GM19452 (cell line): ENCODE results near the gene MAGT1.
"Not testable (repeated sequence)": the region's sequence is repeated elsewhere in the genome, so short reads cannot be mapped to it uniquely, and the experiment has no call there.

ENCODE experiments used
- ATAC-seq: cut with Tn5 transposase; IDR thresholded peaks from one replicate; pipeline ENCODE4 v1.9.1; 2021; ENCODE audit not compliant: unreplicated experiment

MAGT1 gene

GRCh38 chrX:77894921-77895886 lies at the start of gene MAGT1:
MAGT1 (minus strand) TSS chrX:77895435; CDS start chrX:77895410, 25 bp downstream.
- peak; percentile 91 for ATAC-seq

- ATAC-seq: not testable (repeated sequence)
Observed at GRCh38 chrX:77945031-77945430, 49.8 kb upstream of the MAGT1 start.

- ATAC-seq: no peak
Observed at GRCh38 chrX:77938083-77938680, 42.9 kb upstream of the MAGT1 start.

GRCh38 chrX:77937291-77937690 lies 42.1 kb upstream of the MAGT1 start:
- ATAC-seq: no peak

- ATAC-seq: no peak
Observed at GRCh38 chrX:77936299-77936698, 41.1 kb upstream of the MAGT1 start.

GRCh38 chrX:77935886-77936285 lies 40.7 kb upstream of the MAGT1 start:
- no peak for ATAC-seq

- no peak for ATAC-seq
Observed at GRCh38 chrX:77930581-77930980, 35.3 kb upstream of the MAGT1 start.

GRCh38 chrX:77925764-77926163 lies 30.5 kb upstream of the MAGT1 start:
- no peak for ATAC-seq

- no peak for ATAC-seq
Observed at GRCh38 chrX:77924320-77924859, 29.2 kb upstream of the MAGT1 start.

- ATAC-seq: no peak
Observed at GRCh38 chrX:77922787-77923186, 27.6 kb upstream of the MAGT1 start.

GRCh38 chrX:77919370-77919769 lies 24.1 kb upstream of the MAGT1 start:
- not testable (repeated sequence) for ATAC-seq

GRCh38 chrX:77918568-77918967 lies 23.3 kb upstream of the MAGT1 start:
- no peak for ATAC-seq

- no peak for ATAC-seq
Observed at GRCh38 chrX:77917294-77917933, 22.2 kb upstream of the MAGT1 start.

- ATAC-seq: peak; percentile 98
Observed at GRCh38 chrX:77910108-77910840, 15.0 kb upstream of the MAGT1 start, which contains the start of gene ATP7A. ATP7A (plus strand) TSS chrX:77910693; CDS start chrX:77971642, 60,949 bp downstream.

GRCh38 chrX:77901506-77901905 lies 6.3 kb upstream of the MAGT1 start:
- ATAC-seq: no peak

- no peak for ATAC-seq
Observed at GRCh38 chrX:77900688-77901087, 5.5 kb upstream of the MAGT1 start.

- peak; percentile 63 for ATAC-seq
Observed at GRCh38 chrX:77899081-77899828, 4.0 kb upstream of the MAGT1 start, which contains the start of gene COX7B. COX7B (plus strand) TSS chrX:77899468; CDS start chrX:77899554, 86 bp downstream.

- no peak for ATAC-seq
Observed at GRCh38 chrX:77893713-77894112, 1.5 kb downstream of the MAGT1 start.

GRCh38 chrX:77892887-77893286 lies 2.3 kb downstream of the MAGT1 start:
- ATAC-seq: no peak

GRCh38 chrX:77881418-77881817 lies 13.8 kb downstream of the MAGT1 start:
- ATAC-seq: not testable (repeated sequence)
